ENCODE data around the gene SIN3A.
"Not testable (repeated sequence)": the region's sequence is repeated elsewhere in the genome, so short reads cannot be mapped to it uniquely, and the experiment has no call there.

Gene SIN3A

GRCh38 chr15:75333654-75334419 is 117.7 kb downstream of the SIN3A start:
- not testable (repeated sequence) for DNase-seq

- not testable (repeated sequence) for DNase-seq
Observed at GRCh38 chr15:75332093-75332492, 119.4 kb downstream of the SIN3A start.

- DNase-seq, result no peak
Observed at GRCh38 chr15:75329571-75329970, 121.9 kb downstream of the SIN3A start.

GRCh38 chr15:75328493-75329314 is 122.8 kb downstream of the SIN3A start:
- no peak for DNase-seq

GRCh38 chr15:75327491-75327890 is 124.0 kb downstream of the SIN3A start:
- DNase-seq, result no peak

GRCh38 chr15:75327005-75327404 is 124.5 kb downstream of the SIN3A start:
- no peak for DNase-seq

- no peak for DNase-seq
Observed at GRCh38 chr15:75325922-75326321, 125.6 kb downstream of the SIN3A start.

GRCh38 chr15:75321711-75322110 is 129.8 kb downstream of the SIN3A start:
- no peak for DNase-seq

Measured in C1 segment of cervical spinal cord (tissue), 14 donors.